ENCODE results near the gene TEAD1.

Gene TEAD1

GRCh38 chr11:12772324-12772723, 98.1 kb downstream of the TEAD1 start:
- no peak for DNase-seq (ENCODE audit: low read depth in 1 of 2, low spot score in 1 of 2)
- no peak overlapping the region for H3K4me3 ChIP-seq (replicated peaks; ENCODE audit: insufficient read depth, low read length)
- no peaks in the 10 kb centered on the region for H3K27me3 ChIP-seq (ENCODE audit: insufficient read depth, poor library complexity, severe bottlenecking)
- no peak overlapping the region for H3K27ac ChIP-seq (replicated peaks)
- no peak for TF ChIP-seq REST (IDR thresholded peaks at IDR 0.05; ENCODE audit: insufficient replicate concordance, low read depth)

- no peak overlapping the region for H3K27ac ChIP-seq (replicated peaks)
- no peak for DNase-seq (ENCODE audit: low read depth in 1 of 2, low spot score in 1 of 2)
- no peak overlapping the region for H3K4me3 ChIP-seq (replicated peaks; ENCODE audit: insufficient read depth, low read length)
Observed at GRCh38 chr11:12773591-12773990, 99.4 kb downstream of the TEAD1 start.

DNA sequence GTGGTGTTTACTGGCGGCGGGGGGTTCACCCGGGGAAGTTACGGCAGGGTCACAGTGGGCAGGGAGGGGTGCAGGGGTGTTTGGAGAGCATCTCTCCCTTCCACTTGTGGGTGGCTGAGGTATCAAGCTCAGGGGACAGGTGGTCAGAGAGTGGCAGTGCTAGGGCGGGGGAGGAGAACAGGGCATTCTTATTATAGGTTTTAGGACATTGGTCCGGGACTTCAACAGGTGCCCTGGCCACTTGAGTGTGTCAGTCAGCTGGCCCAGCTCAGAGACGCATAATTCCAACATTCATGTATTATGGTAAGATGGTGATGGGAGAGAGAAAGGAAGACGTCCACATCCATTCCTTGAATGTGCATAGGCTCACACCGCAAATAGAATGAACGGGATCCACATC, 101.7 kb downstream of the TEAD1 start:
- no peak for TF ChIP-seq GABPA (IDR thresholded peaks at IDR 0.05; ENCODE audit: low read depth)
- no peak for TF ChIP-seq REST (IDR thresholded peaks at IDR 0.05; ENCODE audit: insufficient replicate concordance, low read depth)
- TF ChIP-seq CTCF (IDR thresholded peaks at IDR 0.05; ENCODE audit: insufficient read depth, low read length), result no peak
- TF ChIP-seq POLR2AphosphoS5 (IDR thresholded peaks at IDR 0.05; ENCODE audit: low read depth), result no peak
- no peak for TF ChIP-seq SPI1 (IDR thresholded peaks at IDR 0.05; ENCODE audit: borderline replicate concordance, low read depth)
- H3K27ac ChIP-seq (replicated peaks), result no peak overlapping the region
- no peak overlapping the region for H3K4me3 ChIP-seq (replicated peaks; ENCODE audit: insufficient read depth, low read length)
- no peak for DNase-seq (ENCODE audit: low read depth in 1 of 2, low spot score in 1 of 2)
- H3K27me3 ChIP-seq (ENCODE audit: insufficient read depth, poor library complexity, severe bottlenecking), result no peaks in the 10 kb centered on the region

More at GRCh38 chr11:12773591-12773990, 99.4 kb downstream of the TEAD1 start:
- H3K27me3 ChIP-seq (ENCODE audit: insufficient read depth, poor library complexity, severe bottlenecking), result no peaks in the 10 kb centered on the region
- TF ChIP-seq POLR2AphosphoS5 (IDR thresholded peaks at IDR 0.05; ENCODE audit: low read depth) (no peak), GABPA (IDR thresholded peaks at IDR 0.05; ENCODE audit: low read depth) (no peak), REST (IDR thresholded peaks at IDR 0.05; ENCODE audit: insufficient replicate concordance, low read depth) (no peak), CTCF (IDR thresholded peaks at IDR 0.05; ENCODE audit: insufficient read depth, low read length) (no peak), SPI1 (IDR thresholded peaks at IDR 0.05; ENCODE audit: borderline replicate concordance, low read depth) (no peak)
